ENCODE measurements around the gene MYCBP.

The MYCBP gene, protein sequence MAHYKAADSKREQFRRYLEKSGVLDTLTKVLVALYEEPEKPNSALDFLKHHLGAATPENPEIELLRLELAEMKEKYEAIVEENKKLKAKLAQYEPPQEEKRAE

DNA sequence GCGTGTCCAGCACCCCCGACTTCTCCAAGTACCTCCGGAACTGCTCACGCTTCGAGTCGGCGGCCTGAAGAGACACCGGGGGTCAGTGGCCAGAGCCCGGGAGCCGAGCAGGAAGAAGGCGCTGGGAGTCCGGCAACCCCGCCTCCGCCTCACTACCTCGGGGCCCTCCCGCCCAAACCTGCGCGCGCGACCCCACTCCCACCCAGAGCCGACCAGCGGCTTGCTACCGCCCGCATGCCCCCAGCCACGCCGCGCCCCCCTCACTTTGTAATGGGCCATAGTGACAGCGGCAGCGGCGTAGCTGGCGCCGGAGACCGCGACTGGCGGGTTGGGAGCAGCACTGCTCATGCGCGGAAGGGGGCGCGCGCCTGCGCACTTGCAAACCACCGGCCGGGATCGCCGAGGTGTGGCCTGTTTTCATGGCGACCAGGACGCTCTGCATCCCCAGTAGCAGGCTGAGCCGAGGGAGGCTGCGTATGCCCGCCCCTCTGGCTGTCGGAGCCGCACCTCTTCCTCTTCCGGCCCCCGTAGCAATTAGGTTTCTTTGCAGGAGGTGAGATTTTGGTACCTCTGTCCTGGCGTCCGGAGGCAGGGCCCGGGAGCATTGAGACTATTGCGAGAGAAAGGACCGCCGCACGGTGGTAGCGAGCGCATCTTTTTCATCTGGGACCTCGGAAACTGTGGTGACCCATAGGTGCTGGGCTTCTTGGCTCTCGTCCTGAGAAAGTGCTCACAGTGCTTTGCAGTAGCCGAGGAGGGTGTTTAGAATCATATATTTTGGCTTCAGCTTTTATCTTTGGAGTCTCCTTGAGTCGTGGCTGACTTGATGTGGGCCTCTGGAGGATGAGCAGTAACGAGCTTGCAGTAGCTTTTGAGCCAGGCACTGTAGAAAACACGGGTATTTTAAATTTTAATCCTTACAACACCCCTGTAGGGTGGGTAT is at the start of gene MYCBP:
TSS of gene MYCBP (minus strand) at position 322 of the 943 bp plus-strand sequence. CDS start at position 279, 43 bp downstream.
- peak; percentile 99 for ATAC-seq
- TF ChIP-seq ZC3H10 (CRISPR knock-in tag; IDR thresholded peaks at IDR 0.05): no peak
- no peak for TF ChIP-seq GLIS3 (CRISPR knock-in tag; IDR thresholded peaks at IDR 0.05)
- no peak for TF ChIP-seq CSDC2 (CRISPR knock-in tag; IDR thresholded peaks at IDR 0.05)
- TF ChIP-seq CSRNP3 (CRISPR knock-in tag; IDR thresholded peaks at IDR 0.05): no peak
- TF ChIP-seq ZFP3 (CRISPR knock-in tag; IDR thresholded peaks at IDR 0.05): peak; percentile 71; the same call in 1 of the 2 replicates

- peak; percentile 80 for ATAC-seq
- TF ChIP-seq ZFP30 (CRISPR knock-in tag; IDR thresholded peaks at IDR 0.05): no peak
- TF ChIP-seq PPARA (CRISPR knock-in tag; IDR thresholded peaks at IDR 0.05; ENCODE audit: borderline replicate concordance): 0 out of 2 replicates have a peak, but pooled peaks have one; percentile 47
Observed at GRCh38 chr1:38919130-38919529, 46.0 kb upstream of the MYCBP start.

DNA sequence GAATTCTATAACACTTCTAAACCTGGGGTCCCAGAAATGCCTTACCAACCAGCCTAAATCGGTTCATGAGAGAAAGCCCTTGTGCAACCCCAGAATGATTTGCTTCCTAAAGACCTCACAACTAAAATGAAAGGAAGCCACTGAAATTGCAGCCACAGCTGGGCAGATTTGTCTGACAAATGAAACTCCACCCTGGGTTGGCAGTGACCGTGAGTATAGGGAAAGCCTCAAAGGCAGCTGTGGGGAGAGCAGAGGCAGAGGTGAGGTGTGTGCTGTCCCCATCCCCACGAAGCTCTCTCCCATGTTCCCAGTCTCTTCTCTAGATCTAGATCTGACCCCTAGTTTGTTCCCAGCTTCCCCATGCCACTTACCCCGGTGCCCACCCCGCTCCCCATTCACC is 45.4 kb upstream of the MYCBP start:
- TF ChIP-seq SNAI2 (CRISPR knock-in tag; IDR thresholded peaks at IDR 0.05): no peak
- peak; percentile 25; the same call in 2 of the 3 replicates for ATAC-seq

- ATAC-seq: no peak
- no peak for TF ChIP-seq SNAI2 (CRISPR knock-in tag; IDR thresholded peaks at IDR 0.05)
- TF ChIP-seq RARB (CRISPR knock-in tag; IDR thresholded peaks at IDR 0.05): no peak
- TF ChIP-seq ISL1 (CRISPR knock-in tag; IDR thresholded peaks at IDR 0.05): no peak
- no peak for TF ChIP-seq ARNTL (CRISPR knock-in tag; IDR thresholded peaks at IDR 0.05; ENCODE audit: borderline replicate concordance, low read depth)
- no peak for TF ChIP-seq TOX (CRISPR knock-in tag; IDR thresholded peaks at IDR 0.05; ENCODE audit: borderline replicate concordance)
- TF ChIP-seq, protein P1, sequence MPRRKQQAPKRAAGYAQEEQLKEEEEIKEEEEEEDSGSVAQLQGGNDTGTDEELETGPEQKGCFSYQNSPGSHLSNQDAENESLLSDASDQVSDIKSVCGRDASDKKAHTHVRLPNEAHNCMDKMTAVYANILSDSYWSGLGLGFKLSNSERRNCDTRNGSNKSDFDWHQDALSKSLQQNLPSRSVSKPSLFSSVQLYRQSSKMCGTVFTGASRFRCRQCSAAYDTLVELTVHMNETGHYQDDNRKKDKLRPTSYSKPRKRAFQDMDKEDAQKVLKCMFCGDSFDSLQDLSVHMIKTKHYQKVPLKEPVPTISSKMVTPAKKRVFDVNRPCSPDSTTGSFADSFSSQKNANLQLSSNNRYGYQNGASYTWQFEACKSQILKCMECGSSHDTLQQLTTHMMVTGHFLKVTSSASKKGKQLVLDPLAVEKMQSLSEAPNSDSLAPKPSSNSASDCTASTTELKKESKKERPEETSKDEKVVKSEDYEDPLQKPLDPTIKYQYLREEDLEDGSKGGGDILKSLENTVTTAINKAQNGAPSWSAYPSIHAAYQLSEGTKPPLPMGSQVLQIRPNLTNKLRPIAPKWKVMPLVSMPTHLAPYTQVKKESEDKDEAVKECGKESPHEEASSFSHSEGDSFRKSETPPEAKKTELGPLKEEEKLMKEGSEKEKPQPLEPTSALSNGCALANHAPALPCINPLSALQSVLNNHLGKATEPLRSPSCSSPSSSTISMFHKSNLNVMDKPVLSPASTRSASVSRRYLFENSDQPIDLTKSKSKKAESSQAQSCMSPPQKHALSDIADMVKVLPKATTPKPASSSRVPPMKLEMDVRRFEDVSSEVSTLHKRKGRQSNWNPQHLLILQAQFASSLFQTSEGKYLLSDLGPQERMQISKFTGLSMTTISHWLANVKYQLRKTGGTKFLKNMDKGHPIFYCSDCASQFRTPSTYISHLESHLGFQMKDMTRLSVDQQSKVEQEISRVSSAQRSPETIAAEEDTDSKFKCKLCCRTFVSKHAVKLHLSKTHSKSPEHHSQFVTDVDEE (CRISPR knock-in tag; IDR thresholded peaks at IDR 0.05): no peak
- no peak for TF ChIP-seq ZFP3 (CRISPR knock-in tag; IDR thresholded peaks at IDR 0.05)
- no peak for TF ChIP-seq ZFP30 (CRISPR knock-in tag; IDR thresholded peaks at IDR 0.05)
- TF ChIP-seq CREB5 (CRISPR knock-in tag; IDR thresholded peaks at IDR 0.05; ENCODE audit: low read depth): no peak
- TF ChIP-seq PATZ1 (CRISPR knock-in tag; IDR thresholded peaks at IDR 0.05; ENCODE audit: borderline replicate concordance): no peak
Observed at GRCh38 chr1:38917772-38918171, 44.6 kb upstream of the MYCBP start.

- ATAC-seq: no peak
- no peak for TF ChIP-seq BACH2 (CRISPR knock-in tag; IDR thresholded peaks at IDR 0.05; ENCODE audit: borderline replicate concordance)
- no peak for TF ChIP-seq CSDC2 (CRISPR knock-in tag; IDR thresholded peaks at IDR 0.05)
- TF ChIP-seq ZNF565 (CRISPR knock-in tag; conservative IDR thresholded peaks at IDR 0.05; ENCODE audit: low read depth): no peak
- TF ChIP-seq PATZ1 (CRISPR knock-in tag; IDR thresholded peaks at IDR 0.05; ENCODE audit: borderline replicate concordance): no peak
- TF ChIP-seq, protein P1 (CRISPR knock-in tag; IDR thresholded peaks at IDR 0.05): no peak
- no peak for TF ChIP-seq ZNF70 (CRISPR knock-in tag; IDR thresholded peaks at IDR 0.05)
- no peak for TF ChIP-seq TCF4 (CRISPR knock-in tag; IDR thresholded peaks at IDR 0.05; ENCODE audit: borderline replicate concordance)
- no peak for TF ChIP-seq ESRRG (CRISPR knock-in tag; IDR thresholded peaks at IDR 0.05)
Observed at GRCh38 chr1:38917337-38917736, 44.2 kb upstream of the MYCBP start.
